A549 (cell line): Measurements from ENCODE around the gene CMKLR1. TPM values are rescaled to one million over a fixed set of nuclear protein-coding genes. Genes with fewer than 3 reads are reported as not detected.

Experiments used
- ATAC-seq, 2 experiments: fragments of 200-7000 bp in 1 of 2; fragments of >200 bp in 1 of 2; cut with Nextera tagmentation in 1 of 2; cut with Tn5 transposase in 1 of 2; 3 replicates each; pipeline versions ENCODE4 v1.8.0 to v1.9.1; 2018 to 2020; ENCODE audit warnings: mild to moderate bottlenecking in 1 of 2, moderate library complexity in 1 of 2
- CTCF ChIA-PET: fragments of 300-600 bp; sonication (Branson Sonifier 250); formaldehyde crosslinking; extraction: SDS; loops from one replicate; lab custom pipeline; 2021; ENCODE audit warnings: antibody characterized with exemption, inconsistent platforms; lab: Yijun Ruan, JAX
- POLR2A ChIA-PET: fragments of 350-600 bp; formaldehyde crosslinking; extraction: SDS; loops from one replicate; lab custom pipeline; 2021; ENCODE audit warnings: antibody characterized with exemption, inconsistent platforms; lab: Yijun Ruan, JAX
- DNase-seq, 2 experiments: peaks; one replicate each; pipeline versions ENCODE4 v3.0.0 to v3.0.0-alpha.2; 2011 to 2016; ENCODE audit warnings: low read depth in 1 of 2, low spot score in 1 of 2
- FAIRE-seq: peaks from 2 replicates; lab custom pipeline; 2011; peaks lifted over from hg19 to GRCh38; lab: Jason Lieb, UNC
- H3K27ac ChIP-seq, 2 experiments: fragments of >200 bp; sonication (Bioruptor Twin); formaldehyde crosslinking; 3 replicates each; pipeline ENCODE4 v1.5.1; 2016 to 2017
- H3K4me1 ChIP-seq: fragments of >200 bp; sonication (Bioruptor Twin); formaldehyde crosslinking; 3 replicates; pipeline ENCODE4 v1.6.1; 2016
- H3K4me2 ChIP-seq: fragments of >200 bp; sonication (Bioruptor Twin); formaldehyde crosslinking; 3 replicates; pipeline ENCODE4 v1.6.1; 2016
- H3K4me3 ChIP-seq: fragments of >200 bp; sonication (Bioruptor Twin); formaldehyde crosslinking; 3 replicates; pipeline ENCODE4 v1.5.1; 2016
- H3K9me3 ChIP-seq: fragments of >200 bp; sonication (Bioruptor Twin); formaldehyde crosslinking; 3 replicates; pipeline ENCODE4 v1.6.1; 2016
- BHLHE40 ChIP-seq: IDR thresholded peaks from 2 replicates; pipeline ENCODE4 v1.6.1; 2012; ENCODE audit warnings: low read depth, low read length, inconsistent platforms
- CBX2 ChIP-seq: fragments of 200-600 bp; sonication (generic); IDR thresholded peaks from 2 replicates; pipeline ENCODE4 v1.6.1; 2016; ENCODE audit warnings: low read depth, mild to moderate bottlenecking, borderline replicate concordance
- CEBPB ChIP-seq, 2 experiments: fragments of >200 bp in 1 of 2; sonication (Bioruptor Twin) in 1 of 2; formaldehyde crosslinking in 1 of 2; IDR thresholded peaks; 2 replicates each; pipeline ENCODE4 v1.6.1; 2012 to 2016
- EHF ChIP-seq: fragments of 250-450 bp; sonication (Bioruptor Pico); IDR thresholded peaks from 2 replicates; pipeline ENCODE4 v1.5.0; 2020; ENCODE audit warnings: mild to moderate bottlenecking
- EHMT2 ChIP-seq: fragments of 200-600 bp; sonication (generic); IDR thresholded peaks from 2 replicates; pipeline ENCODE4 v1.6.1; 2016; ENCODE audit warnings: antibody characterized with exemption, low read depth, mild to moderate bottlenecking, moderate library complexity
- ESRRA ChIP-seq: fragments of 150-350 bp; IDR thresholded peaks from 2 replicates; pipeline ENCODE4 v1.6.1; 2014; ENCODE audit warnings: mild to moderate bottlenecking, low read length, borderline replicate concordance
- HDAC2 ChIP-seq: fragments of 200-600 bp; sonication (generic); IDR thresholded peaks from 2 replicates; pipeline ENCODE4 v1.6.1; 2016
- HEYL ChIP-seq: fragments of 250-450 bp; sonication (Bioruptor Pico); IDR thresholded peaks from 2 replicates; pipeline ENCODE4 v1.8.0; 2021; ENCODE audit warnings: mild to moderate bottlenecking, moderate library complexity
- HOXB13 ChIP-seq: fragments of 250-450 bp; sonication (Bioruptor Pico); IDR thresholded peaks from 2 replicates; pipeline ENCODE4 v1.5.0; 2020; ENCODE audit warnings: low read depth, mild to moderate bottlenecking, moderate library complexity
- MAFK ChIP-seq: fragments of 450-650 bp; IDR thresholded peaks from 2 replicates; pipeline ENCODE4 v1.6.1; 2014; ENCODE audit not compliant: partially characterized antibody
- MAZ ChIP-seq: fragments of 150-350 bp; IDR thresholded peaks from 2 replicates; pipeline ENCODE4 v1.6.1; 2014; ENCODE audit warnings: antibody characterized with exemption, low read depth, low read length, borderline replicate concordance
- NR3C1 ChIP-seq: fragments of >200 bp; sonication (Bioruptor Twin); formaldehyde crosslinking; IDR thresholded peaks from 3 replicates; pipeline ENCODE4 v1.6.1; 2017
- PHF8 ChIP-seq: fragments of 200-600 bp; sonication (generic); IDR thresholded peaks from 2 replicates; pipeline ENCODE4 v1.6.1; 2016; ENCODE audit warnings: low read depth, mild to moderate bottlenecking, antibody characterized with exemption, moderate library complexity, borderline replicate concordance
- RAD21 ChIP-seq, 2 experiments: fragments of >200 bp in 1 of 2; sonication (Bioruptor Twin) in 1 of 2; formaldehyde crosslinking in 1 of 2; IDR thresholded peaks in 1 of 2; conservative IDR thresholded peaks in 1 of 2; 2 replicates in 1 of 2; 3 replicates in 1 of 2; pipeline ENCODE4 v1.6.1; 2012 to 2018; ENCODE audit warnings: inconsistent platforms in 1 of 2
- RCOR1 ChIP-seq: fragments of 150-350 bp; IDR thresholded peaks from 2 replicates; pipeline ENCODE4 v1.6.1; 2014; ENCODE audit warnings: antibody characterized with exemption, low read length, low read depth
- RFX5 ChIP-seq: fragments of 450-650 bp; IDR thresholded peaks from 2 replicates; pipeline ENCODE4 v1.7.1; 2014; ENCODE audit warnings: antibody characterized with exemption, mild to moderate bottlenecking, moderate library complexity
- RNF2 ChIP-seq: fragments of 200-600 bp; sonication (generic); IDR thresholded peaks from 2 replicates; pipeline ENCODE4 v1.6.1; 2016; ENCODE audit warnings: low read depth, mild to moderate bottlenecking, antibody characterized with exemption, moderate library complexity, borderline replicate concordance
- SREBF2 ChIP-seq: fragments of 450-650 bp; IDR thresholded peaks from 2 replicates; pipeline ENCODE4 v1.6.1; 2014; ENCODE audit warnings: mild to moderate bottlenecking, moderate library complexity
- TFCP2L1 ChIP-seq: fragments of 250-450 bp; sonication (Bioruptor Pico); IDR thresholded peaks from 2 replicates; pipeline ENCODE4 v1.5.0; 2021; ENCODE audit warnings: mild to moderate bottlenecking
- ZC3H11A ChIP-seq: fragments of 450-650 bp; IDR thresholded peaks from 2 replicates; pipeline ENCODE4 v1.6.1; 2014; ENCODE audit warnings: antibody characterized with exemption, mild to moderate bottlenecking
- ZFP36 ChIP-seq: fragments of 450-650 bp; IDR thresholded peaks from 2 replicates; pipeline ENCODE4 v1.6.1; 2014; ENCODE audit warnings: borderline replicate concordance; ENCODE audit not compliant: partially characterized antibody
- ZNF302 ChIP-seq: fragments of 250-450 bp; sonication (Bioruptor Pico); IDR thresholded peaks from 2 replicates; pipeline ENCODE4 v1.9.0; 2021; ENCODE audit warnings: inconsistent platforms, mild to moderate bottlenecking, moderate library complexity
- WGBS: methylation state at CpG from one replicate; pipeline ENCODE4 v1.1.6; 2017; ENCODE audit errors: missing lambda C conversion rate; 5-methylcytosine and 5-hydroxymethylcytosine counted together
- polyA plus RNA-seq, 4 experiments: library from polyadenylated mRNA; depleted of rRNA in 3 of 4; stranded (reverse); fragments of >200 nt; fragmentation: RNase III in 1 of 4; extraction: RNeasy Plus Mini Kit Qiagen cat#74134 plus additional on column Dnase treatment in 1 of 4; gene quantifications; 2 replicates in 3 of 4; 3 replicates in 1 of 4; pipeline ENCODE4 v1.2.3, GENCODE V29; 2011 to 2017
- TF ChIP-seq, protein P1 (sequence below): IDR thresholded peaks from 2 replicates; pipeline ENCODE4 v1.6.1; 2012; ENCODE audit warnings: low read depth, borderline replicate concordance
- TF ChIP-seq, protein P2 (sequence below): fragments of >200 bp; sonication (Bioruptor Twin); formaldehyde crosslinking; IDR thresholded peaks from 3 replicates; pipeline ENCODE4 v1.6.1; 2016
- TF ChIP-seq, protein P3 (sequence below): fragments of >200 bp; sonication (Bioruptor Twin); formaldehyde crosslinking; IDR thresholded peaks from 2 replicates; pipeline ENCODE4 v1.6.1; 2016

Gene CMKLR1
- polyA plus RNA-seq, 2 of the 4 experiments (the other 2 are of a cell fraction), result not detected

DNA sequence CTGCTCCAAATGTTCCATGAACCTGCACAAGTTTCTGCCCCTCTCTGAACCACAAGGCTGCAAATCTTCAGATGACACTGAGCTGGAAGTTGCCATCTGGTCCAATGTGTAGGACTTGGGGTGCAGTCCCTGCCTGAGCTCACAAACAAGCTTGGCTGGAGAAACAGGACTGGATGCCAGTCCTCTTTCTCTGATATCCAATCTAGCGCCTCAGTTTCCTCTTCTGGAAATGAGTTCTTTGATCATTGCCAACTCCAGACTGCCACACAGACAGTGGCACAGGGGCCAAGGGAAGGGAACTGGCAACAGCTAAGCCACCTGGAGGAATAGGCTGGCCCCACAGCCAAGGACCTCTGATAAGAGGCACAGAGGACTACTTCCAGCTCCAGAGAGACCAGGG, 15.5 kb downstream of the CMKLR1 start:
- H3K4me2 ChIP-seq, result no peak overlapping the region
- H3K27ac ChIP-seq, result no peak overlapping the region
- ChIA-PET POLR2A (no interaction called here), CTCF (no interaction called here)
- ATAC-seq (no peak), FAIRE-seq (no peak), DNase-seq (no peak)
- no peaks in the 10 kb centered on the region for H3K9me3 ChIP-seq
- no peak overlapping the region for H3K4me3 ChIP-seq
- no peaks in the 10 kb centered on the region for H3K4me1 ChIP-seq
- no peak for TF ChIP-seq RFX5
- TF ChIP-seq HEYL, result no peak
- TF ChIP-seq RCOR1, result no peak
- TF ChIP-seq EHF (CRISPR knock-in tag), result no peak
- TF ChIP-seq BHLHE40, result no peak
- TF ChIP-seq HDAC2, result no peak
- TF ChIP-seq MAZ, result no peak
- TF ChIP-seq EHMT2, result no peak
- TF ChIP-seq, protein P1, sequence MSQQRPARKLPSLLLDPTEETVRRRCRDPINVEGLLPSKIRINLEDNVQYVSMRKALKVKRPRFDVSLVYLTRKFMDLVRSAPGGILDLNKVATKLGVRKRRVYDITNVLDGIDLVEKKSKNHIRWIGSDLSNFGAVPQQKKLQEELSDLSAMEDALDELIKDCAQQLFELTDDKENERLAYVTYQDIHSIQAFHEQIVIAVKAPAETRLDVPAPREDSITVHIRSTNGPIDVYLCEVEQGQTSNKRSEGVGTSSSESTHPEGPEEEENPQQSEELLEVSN, result no peak
- WGBS, result 0% methylated on average over 1 of the region's 1 CpG

DNA sequence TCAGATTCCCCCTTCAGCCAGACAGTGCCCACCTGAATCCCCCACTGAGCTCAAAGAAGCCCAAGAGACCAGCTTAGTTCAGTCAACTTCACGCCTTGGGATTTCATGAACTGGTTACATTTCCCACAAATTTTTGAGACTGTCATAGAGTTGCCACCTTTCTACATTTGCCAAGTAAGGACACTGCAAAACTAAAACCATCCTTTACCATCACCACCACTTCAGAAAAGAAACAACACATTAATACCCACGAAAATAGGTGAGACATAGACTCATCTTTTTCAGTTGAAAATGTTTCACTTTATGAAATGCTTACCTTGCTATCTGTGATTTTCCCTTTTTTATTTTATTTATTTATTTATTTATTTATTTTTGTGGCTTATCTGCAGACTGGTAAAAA, 16.1 kb downstream of the CMKLR1 start:
- FAIRE-seq, result no peak
- H3K4me2 ChIP-seq, result no peak overlapping the region
- ChIA-PET POLR2A (no interaction called here), CTCF (no interaction called here)
- H3K4me3 ChIP-seq, result no peak overlapping the region
- no peak for DNase-seq
- H3K4me1 ChIP-seq, result no peaks in the 10 kb centered on the region
- ATAC-seq, result no peak
- WGBS, result 0% methylated on average over 2 of the region's 2 CpGs
- no peaks in the 10 kb centered on the region for H3K9me3 ChIP-seq
- TF ChIP-seq, protein P2, sequence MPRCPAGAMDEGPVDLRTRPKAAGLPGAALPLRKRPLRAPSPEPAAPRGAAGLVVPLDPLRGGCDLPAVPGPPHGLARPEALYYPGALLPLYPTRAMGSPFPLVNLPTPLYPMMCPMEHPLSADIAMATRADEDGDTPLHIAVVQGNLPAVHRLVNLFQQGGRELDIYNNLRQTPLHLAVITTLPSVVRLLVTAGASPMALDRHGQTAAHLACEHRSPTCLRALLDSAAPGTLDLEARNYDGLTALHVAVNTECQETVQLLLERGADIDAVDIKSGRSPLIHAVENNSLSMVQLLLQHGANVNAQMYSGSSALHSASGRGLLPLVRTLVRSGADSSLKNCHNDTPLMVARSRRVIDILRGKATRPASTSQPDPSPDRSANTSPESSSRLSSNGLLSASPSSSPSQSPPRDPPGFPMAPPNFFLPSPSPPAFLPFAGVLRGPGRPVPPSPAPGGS, result no peak
- TF ChIP-seq, protein P3, sequence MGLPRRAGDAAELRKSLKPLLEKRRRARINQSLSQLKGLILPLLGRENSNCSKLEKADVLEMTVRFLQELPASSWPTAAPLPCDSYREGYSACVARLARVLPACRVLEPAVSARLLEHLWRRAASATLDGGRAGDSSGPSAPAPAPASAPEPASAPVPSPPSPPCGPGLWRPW, result no peak
- TF ChIP-seq HDAC2, result no peak
- TF ChIP-seq CEBPB (IDR thresholded peaks at IDR 0.05), result no peak
- TF ChIP-seq SREBF2, result no peak
- TF ChIP-seq EHF (CRISPR knock-in tag), result no peak
- no peak for TF ChIP-seq ESRRA
- no peak for TF ChIP-seq NR3C1
- TF ChIP-seq RAD21 (conservative IDR thresholded peaks at IDR 0.05 in 1 of 2, IDR thresholded peaks at IDR 0.05 in 1 of 2), result no peak
- TF ChIP-seq ZC3H11A, result no peak
- TF ChIP-seq MAFK, result no peak
- TF ChIP-seq PHF8, result no peak
- no peak for TF ChIP-seq RFX5
- no peak for TF ChIP-seq HOXB13 (CRISPR knock-in tag)
- no peak for TF ChIP-seq ZNF302 (CRISPR knock-in tag)
- no peak for TF ChIP-seq RNF2
- TF ChIP-seq, all 56 proteins: peak for 0
- no peak overlapping the region for H3K27ac ChIP-seq

DNA sequence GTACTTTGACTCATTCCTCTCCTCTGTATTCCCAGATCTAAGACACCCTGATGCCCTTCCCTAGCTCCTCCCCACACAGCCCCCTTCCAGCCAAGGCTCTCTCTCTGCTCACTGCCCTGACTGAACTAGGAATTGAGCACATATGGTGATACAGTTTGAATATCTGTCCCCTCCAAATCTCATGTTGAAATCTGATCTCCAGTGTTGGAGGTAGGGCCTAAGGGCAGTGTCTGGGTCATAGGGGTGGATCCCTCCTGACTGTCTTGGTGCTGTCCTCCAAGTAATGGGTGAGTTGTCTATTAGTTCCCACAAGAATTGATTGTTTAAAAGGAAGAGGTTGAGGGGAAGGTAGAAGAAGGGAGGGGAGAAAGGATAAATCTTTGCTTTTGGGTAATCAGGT, 17.4 kb downstream of the CMKLR1 start:
- ChIA-PET POLR2A (no interaction called here), CTCF (interaction anchor here (0.6 to 1.2 kb wide), 2 partner anchors 14 to 144 kb away, joined by 3 to 4 read pairs; no protein-coding TSS in a partner anchor)
- Histone ChIP-seq H3K4me1 (no peaks in the 10 kb centered on the region), H3K4me2 (no peak overlapping the region), H3K9me3 (no peaks in the 10 kb centered on the region), H3K4me3 (no peak overlapping the region), H3K27ac (no peak overlapping the region)
- DNase-seq (no peak), ATAC-seq (peak in 1 of 2 experiments; percentile 21; a peak in 1 of 6 replicates), FAIRE-seq (no peak)
- TF ChIP-seq CBX2, result no peak
- TF ChIP-seq HOXB13 (CRISPR knock-in tag), result no peak
- TF ChIP-seq EHF (CRISPR knock-in tag), result no peak
- no peak for TF ChIP-seq TFCP2L1 (CRISPR knock-in tag)
- TF ChIP-seq, protein P2, result no peak
- no peak for TF ChIP-seq HDAC2
- TF ChIP-seq, protein P3, result no peak
- no peak for TF ChIP-seq ZFP36
- no peak for TF ChIP-seq ZC3H11A
